GM21515 (cell line): ENCODE measurements around the gene KCNQ1OT1.

Experiments
- ATAC-seq: cut with Tn5 transposase; IDR thresholded peaks from one replicate; pipeline ENCODE4 v1.9.1; 2021; ENCODE audit not compliant: unreplicated experiment

Gene KCNQ1OT1

DNA sequence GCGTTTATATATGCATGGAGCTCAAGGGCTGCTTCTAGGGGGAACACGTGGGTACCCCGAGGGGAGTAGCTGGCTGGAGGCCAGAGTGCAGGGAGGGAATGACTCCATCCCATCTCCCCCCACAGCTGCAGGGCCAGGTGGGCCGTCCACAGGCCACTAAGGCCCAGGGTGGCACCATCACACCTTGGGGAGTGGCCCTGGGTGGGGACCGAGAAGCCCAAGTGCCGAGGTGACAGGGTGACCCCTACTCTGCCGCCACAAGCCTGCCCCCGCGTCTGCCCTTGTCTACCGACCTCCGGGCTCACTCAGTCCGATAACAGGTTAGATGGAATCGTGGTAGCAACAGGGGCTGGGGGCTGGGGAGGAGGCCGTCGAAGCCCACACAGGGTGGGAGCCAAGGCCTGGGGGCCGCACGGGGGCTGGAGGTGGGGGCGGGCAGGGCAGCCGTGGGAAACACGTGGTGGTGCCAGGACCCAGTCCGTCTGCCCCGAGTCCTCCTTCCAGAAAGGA lies 125.7 kb downstream of the KCNQ1OT1 start:
- ATAC-seq = no peak

DNA sequence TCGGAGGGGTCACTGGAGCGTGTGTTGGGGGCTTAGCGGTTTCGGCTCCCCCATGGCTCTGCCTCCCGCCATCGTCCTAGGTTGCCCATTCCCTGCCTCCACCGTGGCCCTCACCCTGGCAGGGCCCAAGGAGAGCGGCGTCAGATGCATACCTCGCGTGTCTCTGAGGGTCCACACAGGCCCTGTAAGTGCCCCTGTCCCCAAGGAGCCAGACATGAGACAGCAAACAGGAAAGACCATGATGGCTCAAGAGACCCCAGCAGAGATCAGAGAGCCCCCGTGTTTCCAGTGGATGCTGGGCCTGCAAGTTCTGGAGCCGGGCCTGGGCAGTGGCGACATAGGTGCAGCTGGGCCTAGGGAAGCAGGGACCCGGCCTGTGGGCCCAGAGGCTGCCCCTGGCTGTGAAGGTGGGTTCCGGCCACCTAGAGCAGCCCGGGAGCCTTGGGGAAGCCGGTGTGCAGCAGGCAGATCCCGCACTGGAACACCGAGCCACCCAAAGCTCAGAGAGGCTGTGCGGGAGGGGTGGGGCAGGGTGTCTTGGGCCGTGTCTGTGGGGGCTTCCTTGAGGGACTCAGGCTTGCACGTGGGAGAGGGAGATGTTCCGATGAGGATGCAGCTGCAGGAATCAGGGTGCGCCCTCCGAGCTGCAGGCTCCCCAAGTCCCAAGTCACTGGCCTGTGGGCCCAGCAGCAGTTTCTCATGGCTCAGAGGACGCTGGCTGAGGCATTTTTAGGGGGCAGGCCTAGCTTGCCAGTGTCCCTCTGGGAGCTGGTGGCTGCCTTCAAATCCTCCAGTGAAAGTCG lies 126.4 kb downstream of the KCNQ1OT1 start:
- ATAC-seq = no peak

DNA sequence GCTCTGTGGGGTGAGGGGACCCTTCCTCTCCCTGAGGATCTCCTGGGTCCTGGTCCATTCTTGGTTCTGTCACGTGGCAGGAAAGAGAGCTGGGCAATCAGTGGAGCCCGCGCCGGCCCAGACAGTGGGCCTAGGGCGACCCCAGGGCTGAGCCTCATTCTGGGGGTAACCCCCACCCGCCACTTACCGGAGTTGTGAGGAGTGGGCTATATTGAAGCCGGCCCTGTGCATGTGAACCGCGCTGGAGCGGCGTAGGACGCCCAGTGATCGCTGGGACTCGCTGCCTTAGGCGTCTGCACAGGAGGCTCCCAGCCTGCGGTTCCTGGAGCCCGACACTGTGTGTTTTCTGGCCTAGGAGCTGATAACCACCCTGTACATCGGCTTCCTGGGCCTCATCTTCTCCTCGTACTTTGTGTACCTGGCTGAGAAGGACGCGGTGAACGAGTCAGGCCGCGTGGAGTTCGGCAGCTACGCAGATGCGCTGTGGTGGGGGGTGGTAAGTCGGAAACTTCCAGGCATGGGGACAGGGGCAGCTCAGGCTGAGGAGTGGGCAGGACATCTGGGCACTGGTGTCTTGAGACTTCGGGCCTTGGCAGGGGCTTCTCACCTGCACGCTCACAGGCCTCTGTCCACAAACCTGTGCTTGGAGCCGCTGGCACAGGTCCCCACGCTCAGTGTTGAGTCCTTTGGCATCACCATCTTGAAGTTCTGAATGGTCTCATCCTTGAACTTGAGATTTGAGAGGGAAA lies 127.1 kb downstream of the KCNQ1OT1 start:
- ATAC-seq = no peak

DNA sequence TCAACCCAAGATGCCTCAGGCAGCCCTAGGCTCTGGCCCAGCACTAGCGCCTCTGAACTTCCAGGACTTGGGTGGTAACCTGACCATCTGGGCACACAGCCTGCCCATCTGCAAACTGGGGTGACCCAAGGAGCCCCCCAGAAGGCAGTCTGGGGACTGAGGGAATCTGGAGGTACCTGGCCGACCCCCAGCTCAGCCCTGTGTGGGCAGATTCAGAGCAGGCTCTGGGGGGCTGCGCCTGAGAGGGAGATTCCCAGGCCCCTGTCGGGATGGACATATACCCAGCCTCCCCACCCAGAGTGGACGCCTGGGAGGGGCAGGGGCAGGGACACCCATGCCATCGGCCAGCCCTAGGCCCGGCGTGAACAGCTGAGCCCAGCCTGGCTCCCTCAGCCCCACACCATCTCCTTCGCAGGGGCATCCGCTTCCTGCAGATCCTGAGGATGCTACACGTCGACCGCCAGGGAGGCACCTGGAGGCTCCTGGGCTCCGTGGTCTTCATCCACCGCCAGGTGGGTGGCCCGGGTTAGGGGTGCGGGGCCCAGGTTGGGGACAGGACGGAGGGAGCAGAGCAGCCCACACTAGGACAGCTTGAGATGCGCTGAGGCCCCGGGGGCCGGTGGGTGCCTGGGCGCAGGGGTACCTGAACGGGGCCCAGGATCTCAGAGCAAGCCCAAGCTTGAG lies 128.1 kb downstream of the KCNQ1OT1 start:
- ATAC-seq = no peak

DNA sequence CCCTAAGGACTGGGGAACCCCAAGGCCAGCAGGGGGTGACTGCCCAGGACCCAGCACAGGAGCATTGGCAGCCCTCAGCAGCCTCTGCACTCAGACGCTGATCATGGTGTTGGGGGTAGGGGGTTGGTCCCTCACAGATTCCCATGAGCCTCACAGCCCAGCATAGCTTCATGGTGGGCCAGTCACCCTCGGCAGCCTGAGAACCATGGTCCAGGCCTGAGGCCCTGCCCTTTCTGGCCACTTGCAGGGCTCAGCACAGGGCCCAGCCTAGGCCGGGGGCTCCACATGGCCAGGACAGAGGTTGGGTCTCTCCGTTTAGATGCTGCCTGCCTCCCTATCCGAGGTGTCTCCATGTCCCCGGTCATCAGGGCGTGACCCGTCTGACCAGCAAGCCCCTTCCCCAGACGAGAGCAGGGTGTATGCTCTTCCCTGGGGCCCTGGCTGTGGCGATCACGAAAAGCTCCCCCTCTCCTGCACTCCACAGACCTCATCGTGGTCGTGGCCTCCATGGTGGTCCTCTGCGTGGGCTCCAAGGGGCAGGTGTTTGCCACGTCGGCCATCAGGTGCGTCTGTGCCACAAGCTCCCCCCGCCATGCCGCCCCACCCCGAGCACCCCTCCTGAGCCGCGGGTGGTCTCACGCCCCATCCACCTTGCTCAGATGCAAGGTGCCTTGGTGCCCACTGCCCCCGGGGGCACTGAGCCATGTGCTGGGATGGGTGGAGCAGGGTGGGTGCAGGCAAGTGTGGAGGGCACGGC lies 128.8 kb downstream of the KCNQ1OT1 start:
- no peak for ATAC-seq

DNA sequence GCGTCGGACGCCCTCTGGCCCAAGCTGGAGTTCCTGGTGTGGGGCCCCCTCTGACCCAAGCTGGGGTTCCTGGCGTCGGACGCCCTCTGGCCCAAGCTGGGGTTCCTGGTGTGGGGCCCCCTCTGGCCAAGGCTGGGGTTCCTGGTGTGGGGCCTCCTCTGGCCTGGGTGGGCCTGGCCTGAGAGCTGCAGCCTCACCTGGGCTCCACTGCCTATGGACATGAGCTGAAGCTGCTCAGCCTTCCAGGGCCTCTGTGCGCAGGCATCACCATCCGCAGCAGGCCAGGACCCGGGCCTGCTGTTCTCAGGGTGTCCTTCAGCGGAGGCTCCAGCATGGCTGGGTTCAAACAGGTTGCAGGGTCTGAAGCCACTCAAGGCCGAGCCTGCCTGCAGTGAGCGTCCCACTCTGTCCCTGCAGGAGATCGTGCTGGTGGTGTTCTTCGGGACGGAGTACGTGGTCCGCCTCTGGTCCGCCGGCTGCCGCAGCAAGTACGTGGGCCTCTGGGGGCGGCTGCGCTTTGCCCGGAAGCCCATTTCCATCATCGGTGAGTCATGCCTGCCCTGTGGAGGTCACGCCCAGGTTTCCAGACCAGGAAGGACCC lies 129.5 kb downstream of the KCNQ1OT1 start:
- ATAC-seq = no peak

DNA sequence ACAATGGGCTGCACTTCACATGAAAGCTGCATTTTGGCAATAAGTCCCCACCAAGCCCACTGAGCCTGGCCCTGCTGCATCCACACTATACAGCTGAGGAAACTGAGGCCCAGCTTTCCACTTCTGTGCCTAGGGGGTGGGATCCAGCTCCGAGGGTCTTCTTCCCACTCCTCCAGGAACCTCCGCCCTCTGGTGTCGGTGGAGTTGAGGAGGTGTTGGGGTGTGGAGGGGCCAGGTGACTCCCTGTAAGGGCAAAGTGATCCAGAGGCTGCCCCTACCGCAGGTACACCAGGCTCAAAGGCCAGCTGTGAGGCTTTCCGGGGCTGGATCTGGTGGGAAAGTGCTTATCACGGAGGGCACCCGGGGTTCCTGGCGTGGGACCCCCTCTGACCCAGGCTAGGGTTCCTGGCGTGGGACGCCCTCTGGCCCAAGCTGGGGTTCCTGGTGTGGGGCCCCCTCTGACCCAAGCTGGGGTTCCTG lies 130.0 kb downstream of the KCNQ1OT1 start:
- ATAC-seq = no peak

DNA sequence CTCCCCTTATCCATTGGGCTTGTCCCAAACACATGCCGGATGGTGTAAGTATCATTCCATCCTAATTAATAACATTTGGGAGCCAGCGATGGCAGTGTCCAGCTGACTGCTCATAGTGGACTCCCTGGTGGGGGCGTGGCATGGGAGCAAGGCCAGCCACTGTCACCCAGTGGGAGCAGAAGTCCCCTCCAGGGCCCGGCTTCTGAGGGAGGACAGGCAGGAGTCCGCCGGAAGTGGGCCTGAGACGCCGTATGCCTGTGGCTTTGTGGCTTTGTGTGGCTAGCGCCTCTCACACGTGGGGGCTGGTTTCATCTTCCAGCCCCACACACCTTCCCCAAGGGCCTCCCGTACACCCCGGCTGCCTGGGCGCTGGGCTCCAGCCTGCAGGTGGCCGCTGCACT lies 130.5 kb downstream of the KCNQ1OT1 start:
- ATAC-seq = no peak

DNA sequence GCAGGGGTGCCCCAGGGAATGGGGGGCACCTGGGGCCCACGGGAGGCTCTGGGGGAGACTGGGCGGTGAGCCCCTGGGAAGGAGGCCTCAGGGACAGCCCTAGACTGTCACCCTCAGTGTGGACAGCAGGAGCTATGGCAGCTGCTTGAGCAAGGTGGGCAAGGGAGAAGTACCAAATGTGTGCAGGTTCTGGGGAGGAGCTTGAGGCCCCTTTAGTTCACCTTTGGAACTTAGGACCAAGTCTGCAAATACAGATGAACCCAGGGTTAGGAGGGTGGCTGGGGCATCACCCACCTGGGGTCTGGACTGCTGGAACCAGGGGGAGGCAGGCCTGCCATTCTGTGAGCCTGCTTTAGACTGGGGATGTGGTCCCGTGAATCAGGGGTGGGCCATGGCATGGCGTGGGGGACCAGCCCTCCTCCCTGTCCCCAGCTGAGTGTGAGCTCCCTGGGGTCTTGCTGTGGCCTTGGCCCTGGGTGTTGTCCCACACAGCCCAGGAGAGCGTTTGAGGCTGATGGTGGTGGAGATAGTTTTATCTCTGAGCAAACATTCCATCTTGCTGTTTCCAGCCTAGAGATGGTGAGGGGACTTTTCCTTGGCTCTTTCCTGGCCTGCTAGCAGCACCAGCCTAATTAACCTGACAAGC lies 132.6 kb downstream of the KCNQ1OT1 start:
- ATAC-seq = no peak

DNA sequence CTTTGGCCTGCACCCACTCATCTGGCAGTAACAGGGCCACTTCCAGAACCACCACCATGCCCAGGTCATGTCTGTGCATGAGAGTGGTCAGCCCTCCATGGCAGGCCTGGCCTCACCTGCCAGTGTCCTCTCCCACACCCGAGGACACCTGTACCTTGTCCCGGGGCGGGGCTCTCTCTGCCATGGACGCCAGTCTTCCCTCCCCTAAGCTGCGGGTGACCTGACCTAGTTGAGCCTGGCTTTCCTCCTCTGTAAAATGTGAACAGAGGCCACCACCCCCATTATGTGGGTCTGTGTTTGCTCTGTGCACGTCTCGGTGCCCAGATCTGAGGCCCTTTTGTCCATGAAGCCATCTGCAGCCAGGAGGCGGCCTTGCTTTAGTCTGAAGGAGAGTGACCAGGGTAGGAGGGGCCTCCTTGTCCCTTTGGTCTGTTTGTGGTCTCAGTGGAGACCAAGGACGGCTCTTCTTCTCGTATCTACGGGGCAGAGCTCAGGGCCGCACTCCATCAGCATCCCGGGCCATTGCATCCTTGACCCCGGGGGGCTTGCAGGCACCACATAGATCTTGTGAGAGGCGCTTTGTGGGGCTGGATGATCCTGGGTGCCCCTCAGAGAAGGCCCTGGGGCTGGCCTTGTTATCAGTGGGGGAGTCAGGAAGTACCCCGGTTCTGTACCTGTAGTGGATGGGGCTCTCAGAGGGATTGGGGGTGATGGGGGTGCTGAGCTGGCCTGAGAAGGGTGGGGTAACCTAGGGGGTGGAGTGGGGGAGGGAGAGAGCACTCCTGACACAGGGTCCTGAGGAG lies 133.4 kb downstream of the KCNQ1OT1 start:
- ATAC-seq = no peak

DNA sequence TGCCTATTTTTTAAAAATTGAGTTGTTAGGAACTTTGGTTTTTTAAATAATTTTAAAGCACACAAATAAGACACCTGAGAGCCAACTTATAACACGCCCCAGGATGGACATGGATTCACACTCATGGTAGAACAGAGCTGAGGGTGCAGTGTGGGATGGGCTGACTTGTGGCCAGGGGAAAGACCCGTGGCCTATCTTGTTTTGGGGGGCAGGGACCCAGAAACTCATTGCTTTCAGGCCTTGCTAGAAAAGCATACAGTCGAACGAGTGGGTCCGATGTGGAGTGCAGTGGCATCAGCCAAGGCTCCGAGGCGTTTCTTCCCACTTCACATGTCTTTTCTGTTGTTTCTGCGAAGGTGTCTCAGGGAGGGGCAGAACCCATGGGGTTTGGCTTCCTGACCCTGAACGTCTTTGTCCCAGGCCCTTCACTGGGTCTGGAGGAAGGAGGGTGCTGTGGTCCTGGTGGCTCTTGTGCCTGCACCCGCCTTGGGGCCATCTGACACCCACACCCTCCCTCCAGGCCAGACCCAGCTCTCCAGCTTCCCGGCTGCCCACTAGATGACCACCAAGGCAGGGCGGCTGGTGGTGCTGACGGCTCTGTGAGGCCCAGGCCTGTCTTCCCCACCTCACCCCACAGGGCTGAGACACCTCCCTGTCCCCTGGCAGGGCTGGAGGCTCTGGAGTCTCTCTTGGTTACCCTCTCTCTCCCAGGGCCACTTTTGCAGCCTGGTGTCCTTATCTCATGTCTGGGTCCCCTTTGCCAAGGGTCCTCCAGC lies 134.2 kb downstream of the KCNQ1OT1 start:
- no peak for ATAC-seq

DNA sequence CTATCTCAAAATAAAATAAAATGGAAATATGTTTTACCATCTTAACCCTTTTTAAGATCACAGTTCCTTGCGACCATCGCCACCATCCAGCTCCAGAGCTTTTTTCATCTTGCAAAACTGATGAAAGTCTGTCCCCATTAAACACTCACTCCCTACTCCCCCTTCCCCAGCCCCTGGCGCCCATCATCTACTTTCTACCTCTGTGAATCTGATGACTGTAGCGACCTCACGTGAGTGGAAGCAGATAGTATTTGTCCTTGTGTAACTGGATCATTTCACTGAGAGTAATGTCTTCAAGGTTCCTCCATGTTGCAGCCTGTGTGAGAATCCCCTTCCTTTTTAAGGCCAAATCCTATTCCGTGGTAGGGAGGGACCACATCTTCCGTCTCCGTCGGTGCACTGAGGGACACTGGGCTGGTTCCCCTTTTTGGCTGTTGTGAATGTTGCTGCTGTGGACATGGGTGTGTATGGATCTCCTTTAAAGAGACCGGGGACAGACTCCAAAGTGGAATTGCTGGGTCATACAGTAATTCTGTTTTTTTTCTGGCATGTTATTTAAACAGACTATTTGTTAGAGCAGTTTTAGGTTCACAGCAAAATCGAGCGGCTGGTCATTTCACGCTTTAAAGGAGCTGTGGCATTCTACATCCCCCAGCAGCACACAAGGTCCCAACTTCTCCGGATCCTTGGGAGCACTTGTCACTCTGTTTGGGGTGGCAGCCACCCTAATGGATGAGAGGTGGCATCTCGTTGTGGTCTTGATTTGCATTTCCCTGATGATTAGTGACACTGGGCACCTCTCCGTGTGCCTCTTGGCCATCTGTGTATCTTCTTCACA lies 135.0 kb downstream of the KCNQ1OT1 start:
- ATAC-seq = no peak

DNA sequence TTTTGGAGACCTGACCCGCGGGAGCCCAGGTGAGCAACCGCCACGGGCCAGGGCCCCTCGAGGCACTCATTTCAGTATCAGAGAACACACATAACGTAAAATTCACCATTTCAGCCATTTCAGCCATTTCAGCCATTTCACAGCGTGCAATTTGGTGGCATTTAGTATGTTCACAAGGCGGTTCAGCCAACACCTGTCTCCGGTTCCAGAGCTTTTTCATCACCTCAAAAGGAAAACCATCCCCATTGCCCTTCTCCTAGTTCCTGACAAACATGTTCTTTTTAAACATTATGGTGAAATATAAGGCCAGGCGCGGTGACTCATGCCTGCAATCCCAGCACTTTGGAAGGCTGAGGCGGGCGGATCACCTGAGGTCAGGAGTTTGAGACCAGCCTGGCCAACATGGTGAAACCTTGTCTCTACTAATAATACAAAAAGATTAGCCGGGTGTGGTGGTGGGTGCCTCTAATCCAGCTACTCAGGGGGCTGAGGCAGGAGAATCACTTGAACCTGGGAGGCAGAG lies 135.7 kb downstream of the KCNQ1OT1 start:
- no peak for ATAC-seq

DNA sequence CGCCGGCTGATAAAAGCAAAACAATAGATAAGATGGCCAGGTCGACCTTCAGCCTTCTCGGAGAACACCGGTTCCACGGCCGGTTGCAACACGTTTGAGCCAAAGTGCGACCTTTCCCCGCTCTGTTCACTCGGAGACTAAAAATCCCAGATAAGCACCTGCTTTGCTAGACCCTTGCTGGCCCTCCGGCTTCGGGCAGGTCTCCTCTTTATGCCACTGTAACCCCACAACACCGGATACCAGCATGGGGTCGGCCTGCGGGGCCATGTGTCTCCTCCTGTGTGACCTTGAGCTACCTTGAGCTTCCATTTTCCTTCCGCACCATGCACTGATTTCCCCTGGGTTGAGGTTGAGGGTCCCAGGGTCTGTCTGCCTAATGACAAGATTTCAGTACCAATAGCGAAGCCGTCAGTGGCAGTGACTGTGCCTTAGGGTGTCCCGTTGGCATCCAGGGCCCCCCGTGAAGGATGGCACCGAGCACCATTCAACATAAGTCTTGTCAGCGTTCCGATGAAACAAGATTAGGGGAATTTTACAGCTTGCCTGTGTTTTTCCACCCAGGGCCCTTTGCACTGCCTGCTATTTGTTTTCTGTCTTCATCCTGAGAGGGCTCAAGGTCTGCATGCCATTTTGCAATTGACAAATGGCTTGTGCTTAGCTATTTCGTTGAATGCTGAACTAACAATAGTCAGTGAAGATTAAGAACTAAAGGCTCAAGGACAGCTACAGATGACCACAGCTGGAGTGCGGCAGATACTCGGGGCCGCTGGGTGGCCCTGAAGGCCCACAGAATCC lies 136.4 kb downstream of the KCNQ1OT1 start:
- no peak for ATAC-seq

DNA sequence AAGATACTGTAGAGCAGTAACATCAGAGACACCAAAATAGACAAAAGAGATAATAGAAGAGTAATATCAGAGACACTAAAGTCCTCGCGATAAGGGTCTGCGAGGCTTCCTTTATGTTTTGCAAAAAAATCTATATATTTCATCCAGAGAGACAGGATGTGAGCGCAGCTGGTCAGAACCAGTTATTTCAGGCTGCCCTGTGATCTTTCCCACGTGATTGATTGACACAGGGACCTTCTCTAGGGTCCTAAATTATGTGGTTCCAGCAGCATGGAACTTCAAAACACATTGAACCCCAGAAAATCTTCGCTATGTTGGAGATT lies 136.9 kb downstream of the KCNQ1OT1 start:
- no peak for ATAC-seq
